AG10803 (cell line): ENCODE data around the gene GET3.

Source experiments
- DNase-seq: peaks from one replicate; pipeline ENCODE4 v3.0.0; 2010; ENCODE audit warnings: low read depth
- H3K4me3 ChIP-seq: 2 replicates; pipeline ENCODE4 v1.5.1; 2011; ENCODE audit warnings: mild to moderate bottlenecking, low read length, control low read depth
- CTCF ChIP-seq: conservative IDR thresholded peaks from 2 replicates; pipeline ENCODE4 v1.5.1; 2011; ENCODE audit warnings: mild to moderate bottlenecking, low read length, control low read depth, inconsistent platforms

The GET3 gene

GRCh38 chr19:12745166-12745897 is 8.0 kb downstream of the GET3 start:
- no peak overlapping the region for H3K4me3 ChIP-seq
- TF ChIP-seq CTCF = no peak
- DNase-seq = no peak

GRCh38 chr19:12748489-12748888 is 11.2 kb downstream of the GET3 start:
- TF ChIP-seq CTCF = no peak
- no peak overlapping the region for H3K4me3 ChIP-seq
- DNase-seq = no peak

- no peak for TF ChIP-seq CTCF
- no peak for DNase-seq
- H3K4me3 ChIP-seq = no peak overlapping the region
Observed at GRCh38 chr19:12749938-12750521, 12.7 kb downstream of the GET3 start.

- DNase-seq = no peak
- H3K4me3 ChIP-seq = no peak overlapping the region
- TF ChIP-seq CTCF = no peak
Observed at GRCh38 chr19:12750851-12751250, 13.6 kb downstream of the GET3 start.

- TF ChIP-seq CTCF = no peak
- no peak within 1 kb of the TSS for H3K4me3 ChIP-seq
- no peak for DNase-seq
Observed at GRCh38 chr19:12751635-12752034, 14.3 kb downstream of the GET3 start, which contains the start of gene BEST2. BEST2 (plus strand) TSS chr19:12751791; CDS start chr19:12752593, 802 bp downstream.

- no peak overlapping the region for H3K4me3 ChIP-seq
- TF ChIP-seq CTCF = no peak
- DNase-seq = no peak
Observed at GRCh38 chr19:12752056-12752781, 14.9 kb downstream of the GET3 start.
